HG03025 (cell line): Measurements from ENCODE around the gene NFIA.
"Not testable (repeated sequence)": the region's sequence is repeated elsewhere in the genome, so short reads cannot be mapped to it uniquely, and the experiment has no call there.

ENCODE experiments used
- ATAC-seq: cut with Tn5 transposase; IDR thresholded peaks from one replicate; pipeline ENCODE4 v1.9.1; 2021; ENCODE audit warnings: mild to moderate bottlenecking, moderate library complexity; ENCODE audit not compliant: unreplicated experiment, low FRiP score

Gene NFIA

GRCh38 chr1:61124078-61124477 is 41.7 kb downstream of the NFIA start:
- no peak for ATAC-seq

- no peak for ATAC-seq
Measured at GRCh38 chr1:61124696-61125095, 42.3 kb downstream of the NFIA start.

GRCh38 chr1:61125263-61125662 is 42.9 kb downstream of the NFIA start:
- no peak for ATAC-seq

- ATAC-seq, result no peak
Measured at GRCh38 chr1:61125895-61126294, 43.5 kb downstream of the NFIA start.

- ATAC-seq, result not testable (repeated sequence)
Measured at GRCh38 chr1:61126843-61127242, 44.5 kb downstream of the NFIA start.

- ATAC-seq, result no peak
Measured at GRCh38 chr1:61130338-61131000, 48.1 kb downstream of the NFIA start.

- no peak for ATAC-seq
Measured at GRCh38 chr1:61131248-61131647, 48.9 kb downstream of the NFIA start.

- no peak for ATAC-seq
Measured at GRCh38 chr1:61131716-61132115, 49.4 kb downstream of the NFIA start.

GRCh38 chr1:61132176-61132638 is 49.8 kb downstream of the NFIA start:
- no peak for ATAC-seq

GRCh38 chr1:61132645-61133334 is 50.4 kb downstream of the NFIA start:
- no peak for ATAC-seq

- no peak for ATAC-seq
Measured at GRCh38 chr1:61133335-61134019, 51.1 kb downstream of the NFIA start.

GRCh38 chr1:61135291-61135690 is 52.9 kb downstream of the NFIA start:
- no peak for ATAC-seq

- no peak for ATAC-seq
Measured at GRCh38 chr1:61138305-61138704, 55.9 kb downstream of the NFIA start.

GRCh38 chr1:61138921-61139774 is 56.8 kb downstream of the NFIA start:
- no peak for ATAC-seq

- ATAC-seq, result no peak
Measured at GRCh38 chr1:61139775-61140549, 57.6 kb downstream of the NFIA start.

GRCh38 chr1:61140778-61141177 is 58.4 kb downstream of the NFIA start:
- ATAC-seq, result no peak

- ATAC-seq, result no peak
Measured at GRCh38 chr1:61141288-61142042, 59.1 kb downstream of the NFIA start.

- ATAC-seq, result no peak
Measured at GRCh38 chr1:61142043-61142440, 59.7 kb downstream of the NFIA start.
